ENCODE measurements around the gene CDH4.

DNA sequence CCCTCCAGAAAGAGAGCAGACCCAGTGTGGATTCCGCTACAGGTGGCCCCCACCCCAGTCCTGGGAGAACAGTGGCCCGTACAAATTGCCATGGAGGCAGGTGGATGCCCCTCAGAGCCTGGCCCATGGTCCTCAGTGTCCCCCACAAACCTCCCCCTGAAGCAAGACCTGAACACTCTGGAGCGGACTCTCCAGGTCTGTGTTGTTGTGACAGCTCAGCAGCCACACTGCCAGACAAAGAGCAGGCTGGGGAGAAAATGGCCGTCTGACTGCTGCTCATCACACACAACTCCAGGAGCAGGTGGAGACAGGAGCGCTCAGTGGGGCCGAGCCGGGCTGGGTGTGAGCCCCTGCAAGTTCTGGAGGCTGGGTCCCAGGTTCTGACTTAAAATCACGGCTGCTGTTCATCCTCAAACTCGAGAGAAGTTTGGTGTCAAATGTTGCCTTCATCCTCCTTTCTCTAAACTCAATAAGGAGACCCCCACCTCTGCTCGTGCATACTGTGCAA is 241.8 kb downstream of the CDH4 start:
- no peak for TF ChIP-seq CTCF (IDR thresholded peaks at IDR 0.05)
- no peak for TF ChIP-seq POLR2AphosphoS5 (IDR thresholded peaks at IDR 0.05)
- no peak for TF ChIP-seq POLR2A (IDR thresholded peaks at IDR 0.05)
